Measurements from ENCODE around the gene DNAJC21.
A peak's percentile ranks its signal among the peaks of the same experiment; 100 is the strongest.

The DNAJC21 gene

DNA sequence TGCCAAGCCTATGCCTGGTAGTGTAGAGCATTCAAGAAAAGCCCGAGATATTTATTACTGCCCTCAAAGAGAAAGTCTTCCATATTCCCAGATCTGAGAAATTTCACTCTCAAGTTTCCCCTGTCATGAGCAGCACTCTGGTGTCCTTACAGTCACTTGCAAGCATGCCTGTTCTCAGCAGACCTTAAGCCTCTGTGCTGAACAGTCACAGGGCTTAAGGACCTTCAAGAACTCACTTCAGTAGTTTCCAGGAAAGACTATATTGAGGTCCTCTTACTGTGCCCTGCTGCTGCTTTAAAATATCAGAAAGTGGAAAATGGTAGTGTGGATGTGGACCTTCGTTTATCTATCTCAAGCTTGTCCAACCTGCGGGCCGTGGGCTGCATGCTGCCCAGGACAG lies 53.5 kb downstream of the DNAJC21 start:
- no peak for DNase-seq

DNA sequence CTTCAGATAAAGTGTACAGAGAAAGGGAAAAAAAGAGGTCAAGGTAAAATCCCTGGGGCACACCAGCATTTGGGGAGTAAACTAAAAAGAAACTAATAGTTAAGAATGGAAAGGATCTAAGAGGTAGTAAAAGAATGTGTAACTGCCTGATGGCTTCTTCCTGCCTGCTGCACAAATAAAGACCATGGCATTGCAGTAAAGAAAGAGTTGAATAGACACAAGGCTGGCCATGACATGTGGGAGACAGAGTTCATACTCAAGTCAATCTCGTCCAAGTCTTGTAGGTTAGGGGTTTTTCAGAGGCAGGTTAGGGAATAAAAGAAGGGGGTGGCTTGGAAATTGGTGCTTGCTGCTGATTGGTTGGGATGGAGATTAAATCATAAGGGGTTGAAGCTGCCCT lies 57.6 kb downstream of the DNAJC21 start:
- DNase-seq: no peak

DNA sequence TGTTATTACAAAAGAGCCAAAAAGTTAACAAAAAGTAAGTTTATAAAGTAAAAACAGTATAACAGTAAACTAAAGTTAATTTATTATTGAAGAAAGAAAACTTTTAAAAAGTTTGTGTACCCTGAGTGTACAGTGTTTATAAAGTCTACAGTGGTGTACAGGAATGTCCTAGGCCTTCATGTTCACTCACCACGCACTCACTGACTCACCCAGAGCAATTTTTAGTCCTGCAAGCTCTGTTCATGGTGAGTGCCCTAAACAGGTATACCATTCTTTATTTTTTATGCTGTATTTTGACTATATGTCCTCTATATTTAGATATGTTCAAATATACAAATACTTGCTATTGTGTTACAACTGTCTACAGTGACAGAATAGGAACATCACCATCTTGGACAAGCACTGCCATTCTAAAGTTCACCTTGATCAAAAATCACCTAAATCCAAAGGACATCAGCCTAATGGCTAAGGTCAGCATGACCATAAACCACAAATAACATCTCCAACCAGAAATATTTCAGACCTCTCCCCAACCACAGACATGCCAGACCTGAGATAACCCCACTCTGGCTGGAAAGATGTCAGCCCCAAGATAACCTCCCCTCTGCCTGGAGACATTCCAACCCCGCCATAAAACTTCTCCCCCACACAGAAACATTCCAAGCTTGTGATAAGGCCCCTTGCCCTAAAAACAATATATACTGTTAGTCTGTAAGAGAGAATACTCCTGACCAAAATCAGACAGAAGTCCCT lies 62.3 kb downstream of the DNAJC21 start:
- DNase-seq: no peak

DNA sequence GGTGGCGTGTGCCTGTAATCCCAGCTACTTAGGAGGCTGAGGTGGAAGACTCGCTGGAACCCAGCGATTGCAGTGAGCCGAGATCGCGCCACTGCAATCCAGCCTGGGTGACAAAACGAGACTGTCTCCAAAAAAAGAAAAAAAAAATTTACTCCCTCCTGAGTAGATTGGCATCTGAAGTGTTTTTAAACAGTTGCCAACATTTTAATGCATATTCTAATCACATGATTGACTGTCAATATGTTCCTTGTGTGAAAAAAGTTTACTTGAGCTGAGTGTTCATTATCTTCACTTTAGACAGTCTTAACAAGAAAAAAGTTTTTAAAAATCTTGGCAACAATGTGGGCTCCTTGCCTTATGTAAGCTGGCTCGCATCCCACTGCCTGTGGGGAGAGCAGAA lies 64.6 kb downstream of the DNAJC21 start:
- DNase-seq: no peak

GRCh38 chr5:34996261-34996660 lies 66.9 kb downstream of the DNAJC21 start:
- DNase-seq: no peak

GRCh38 chr5:34998058-34998789 lies 68.9 kb downstream of the DNAJC21 start:
- DNase-seq: no peak

- no peak for DNase-seq
Measured at GRCh38 chr5:35001842-35002241, 72.5 kb downstream of the DNAJC21 start.

DNA sequence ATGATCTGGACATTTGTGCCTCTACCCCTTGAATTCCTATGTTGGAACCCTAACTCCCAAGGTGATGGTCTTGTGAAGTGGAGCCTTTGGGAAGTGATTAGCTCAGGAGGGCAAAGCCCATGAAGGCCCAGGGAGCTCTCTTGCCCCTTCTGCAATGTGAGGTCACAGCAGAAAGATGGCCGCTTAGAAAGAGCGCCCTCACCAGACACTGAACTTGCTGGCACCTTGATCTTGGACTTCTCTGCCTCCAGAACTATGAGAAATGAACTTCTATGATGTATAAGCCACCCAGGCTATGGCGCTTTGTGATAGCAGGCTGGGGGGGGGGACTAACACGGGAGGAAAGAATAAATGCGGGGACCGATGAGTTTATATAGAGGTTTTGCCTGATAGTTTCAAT lies 73.1 kb downstream of the DNAJC21 start:
- DNase-seq: no peak

DNA sequence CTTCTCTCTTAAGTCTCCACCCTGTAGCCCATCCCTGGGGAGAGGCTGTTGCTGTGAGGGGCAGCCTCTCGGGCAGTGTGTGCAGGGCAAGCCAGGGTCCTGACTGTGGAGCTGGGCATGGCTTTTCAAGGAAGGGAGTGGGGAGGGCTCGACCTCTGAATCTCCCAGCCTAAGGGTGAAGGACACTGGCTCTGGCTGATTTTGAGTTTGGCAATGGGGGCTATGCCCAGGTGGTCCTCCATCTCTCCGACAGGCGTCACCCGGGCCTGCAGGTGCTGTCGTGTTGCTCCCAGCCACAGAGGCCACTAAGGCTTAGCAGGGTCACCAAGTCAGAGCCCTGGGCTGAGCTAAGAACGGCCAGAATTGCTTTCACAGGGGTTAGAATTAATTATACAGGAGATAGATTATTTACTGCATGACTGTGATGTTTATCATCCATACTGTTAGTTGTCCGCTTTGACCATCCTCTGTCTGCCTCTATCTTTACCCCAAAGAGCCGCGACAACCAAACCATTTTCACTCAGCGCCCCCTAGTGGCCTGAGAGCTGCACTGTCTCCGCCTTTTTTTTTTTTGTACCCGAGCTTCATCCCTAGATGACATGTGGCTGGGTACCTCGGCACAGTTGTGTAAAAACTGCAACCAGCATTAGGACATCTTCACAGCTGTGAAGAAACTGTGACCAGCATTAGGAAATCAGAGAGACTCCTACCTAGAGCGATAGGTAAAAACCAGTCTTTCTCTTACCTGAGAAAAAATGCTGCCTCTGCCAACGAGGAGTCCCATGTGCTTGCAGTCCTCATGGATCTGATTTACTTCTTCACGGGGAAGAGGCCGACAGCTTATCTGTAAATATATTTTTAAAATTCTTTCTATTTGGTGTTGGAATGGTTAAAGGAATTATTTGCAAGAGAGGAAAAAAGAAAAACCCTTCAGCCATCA lies 73.9 kb downstream of the DNAJC21 start:
- DNase-seq: peak; percentile 78

GRCh38 chr5:35004200-35004599 lies 74.8 kb downstream of the DNAJC21 start:
- no peak for DNase-seq

DNA sequence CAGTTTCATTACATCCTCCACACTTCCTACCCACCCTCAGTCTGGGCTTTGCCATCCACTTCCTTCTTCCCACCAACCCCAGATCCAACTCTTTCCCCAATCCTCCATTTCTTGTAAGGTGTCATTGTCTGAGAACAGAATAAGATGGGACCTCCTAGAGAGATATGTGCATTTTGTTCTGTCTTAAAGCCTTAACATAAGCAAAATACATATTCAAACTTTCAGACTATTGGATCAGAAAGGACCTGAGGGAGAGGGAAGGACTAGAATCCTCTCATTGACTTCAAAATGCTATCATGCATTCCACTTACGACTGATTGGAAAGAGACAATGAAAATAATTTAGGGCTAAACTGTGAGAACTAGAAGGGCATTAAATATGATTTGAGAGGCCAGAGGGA lies 75.4 kb downstream of the DNAJC21 start:
- DNase-seq: no peak

Measured in DMS53 (cell line).